ENCODE data around the gene CHMP4B. TPM values are rescaled to one million over a fixed set of nuclear protein-coding genes. Genes with fewer than 3 reads are reported as not detected.
A peak's percentile ranks its signal among the peaks of the same experiment; 100 is the strongest.

CHMP4B gene
- total RNA-seq, 1 donor from 2014 or later: 137 TPM

GRCh38 chr20:33822991-33823390 lies 11.8 kb downstream of the CHMP4B start:
- H3K36me3 Mint-ChIP-seq (ENCODE audit: insufficient read depth): peaks cover 2% of the 10 kb centered on the region
- DNase-seq (ENCODE audit: low spot score, unreplicated experiment): no peak
- no peak overlapping the region for H3K27ac Mint-ChIP-seq
- no peaks in the 10 kb centered on the region for H3K9me3 Mint-ChIP-seq (ENCODE audit: low read depth)
- peaks cover 44% of the 10 kb centered on the region for H3K4me1 Mint-ChIP-seq (ENCODE audit: low read depth)
- TF ChIP-seq, protein P1, sequence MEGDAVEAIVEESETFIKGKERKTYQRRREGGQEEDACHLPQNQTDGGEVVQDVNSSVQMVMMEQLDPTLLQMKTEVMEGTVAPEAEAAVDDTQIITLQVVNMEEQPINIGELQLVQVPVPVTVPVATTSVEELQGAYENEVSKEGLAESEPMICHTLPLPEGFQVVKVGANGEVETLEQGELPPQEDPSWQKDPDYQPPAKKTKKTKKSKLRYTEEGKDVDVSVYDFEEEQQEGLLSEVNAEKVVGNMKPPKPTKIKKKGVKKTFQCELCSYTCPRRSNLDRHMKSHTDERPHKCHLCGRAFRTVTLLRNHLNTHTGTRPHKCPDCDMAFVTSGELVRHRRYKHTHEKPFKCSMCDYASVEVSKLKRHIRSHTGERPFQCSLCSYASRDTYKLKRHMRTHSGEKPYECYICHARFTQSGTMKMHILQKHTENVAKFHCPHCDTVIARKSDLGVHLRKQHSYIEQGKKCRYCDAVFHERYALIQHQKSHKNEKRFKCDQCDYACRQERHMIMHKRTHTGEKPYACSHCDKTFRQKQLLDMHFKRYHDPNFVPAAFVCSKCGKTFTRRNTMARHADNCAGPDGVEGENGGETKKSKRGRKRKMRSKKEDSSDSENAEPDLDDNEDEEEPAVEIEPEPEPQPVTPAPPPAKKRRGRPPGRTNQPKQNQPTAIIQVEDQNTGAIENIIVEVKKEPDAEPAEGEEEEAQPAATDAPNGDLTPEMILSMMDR (IDR thresholded peaks at IDR 0.05; ENCODE audit: unreplicated experiment): no peak
- no peak overlapping the region for H3K4me3 Mint-ChIP-seq (ENCODE audit: low read depth)
- no peaks in the 10 kb centered on the region for H3K27me3 Mint-ChIP-seq

DNA sequence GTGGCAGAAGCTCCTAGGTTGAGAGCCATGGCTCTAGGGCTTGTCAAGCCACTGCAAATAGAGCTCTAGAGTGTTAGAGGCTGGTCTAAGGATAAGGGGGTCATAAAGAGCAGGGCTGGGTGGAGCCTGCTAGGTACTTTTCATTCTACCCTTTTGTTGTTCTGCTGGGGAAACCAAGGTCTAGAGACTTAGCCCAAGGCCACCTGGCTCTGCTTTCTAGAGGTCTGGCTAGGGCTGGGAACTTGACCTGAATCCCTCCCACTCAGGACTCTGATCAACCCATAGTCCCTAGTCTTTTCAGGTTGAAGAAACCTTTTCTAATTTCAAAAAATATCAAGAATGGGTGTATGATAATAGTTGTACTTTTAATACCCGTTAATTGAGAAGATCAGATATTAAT lies 13.7 kb downstream of the CHMP4B start:
- H3K27me3 Mint-ChIP-seq: no peaks in the 10 kb centered on the region

DNA sequence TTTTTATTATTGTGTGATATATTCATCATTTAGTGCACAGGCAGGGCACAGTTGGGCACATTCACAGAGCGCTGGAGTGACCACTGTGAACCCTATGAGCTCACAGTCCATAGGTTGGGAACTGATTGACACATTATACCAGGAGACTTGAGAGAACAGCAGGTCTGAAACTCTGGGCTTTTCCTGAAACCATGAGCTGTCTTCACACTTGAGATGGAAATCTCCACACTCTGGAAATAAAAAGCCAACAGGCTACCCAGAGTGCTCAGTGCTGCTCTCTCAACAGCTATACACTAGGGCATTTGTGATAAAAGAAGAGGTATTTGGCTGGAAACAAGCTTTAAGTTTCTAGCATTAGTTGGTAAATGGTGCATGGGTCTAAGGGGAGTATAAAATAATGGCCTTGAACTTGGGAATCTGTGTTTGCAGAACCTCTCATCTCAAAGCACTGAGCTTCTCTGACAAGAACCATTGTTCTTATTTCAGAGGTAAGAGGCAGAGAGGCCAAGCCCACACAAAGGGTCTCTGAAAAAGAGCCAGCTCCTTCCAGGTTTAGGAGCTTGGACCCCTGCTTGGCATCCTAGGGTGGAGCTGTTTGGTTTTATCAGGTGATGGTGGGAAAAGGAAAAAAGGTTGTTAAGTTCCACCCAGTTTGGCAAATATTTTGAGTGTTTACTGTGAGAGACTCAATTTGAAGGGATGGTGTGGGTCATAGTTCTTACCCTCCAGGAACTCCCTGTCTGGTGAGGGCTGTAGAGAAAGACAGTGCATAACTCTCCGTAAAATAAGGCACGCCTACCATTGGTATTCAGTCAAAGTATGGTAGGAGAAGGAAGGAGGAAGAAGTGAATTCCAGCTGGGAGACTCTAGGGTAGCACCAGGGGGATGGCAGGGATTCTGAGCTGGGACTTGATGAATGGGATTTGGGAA lies 14.5 kb downstream of the CHMP4B start:
- Mint-ChIP-seq H3K27me3 (no peaks in the 10 kb centered on the region), H3K36me3 (ENCODE audit: insufficient read depth) (peaks cover 3% of the 10 kb centered on the region), H3K4me1 (ENCODE audit: low read depth) (peaks cover 62% of the 10 kb centered on the region), H3K27ac (peak overlapping the region; percentile 93), H3K4me3 (ENCODE audit: low read depth) (peak overlapping the region; percentile 14), H3K9me3 (ENCODE audit: low read depth) (no peaks in the 10 kb centered on the region)
- no peak for DNase-seq (ENCODE audit: low spot score, unreplicated experiment)
- TF ChIP-seq, protein P1 (IDR thresholded peaks at IDR 0.05; ENCODE audit: unreplicated experiment): no peak

More for the DNA sequence above, 13.7 kb downstream of the CHMP4B start:
- H3K9me3 Mint-ChIP-seq (ENCODE audit: low read depth): no peaks in the 10 kb centered on the region
- peaks cover 2% of the 10 kb centered on the region for H3K36me3 Mint-ChIP-seq (ENCODE audit: insufficient read depth)
- peaks cover 59% of the 10 kb centered on the region for H3K4me1 Mint-ChIP-seq (ENCODE audit: low read depth)
- H3K27ac Mint-ChIP-seq: peak overlapping the region; percentile 82
- TF ChIP-seq, protein P1 (IDR thresholded peaks at IDR 0.05; ENCODE audit: unreplicated experiment): no peak
- no peak for DNase-seq (ENCODE audit: low spot score, unreplicated experiment)
- H3K4me3 Mint-ChIP-seq (ENCODE audit: low read depth): no peak overlapping the region

GRCh38 chr20:33826270-33826897 lies 15.2 kb downstream of the CHMP4B start:
- Mint-ChIP-seq H3K27me3 (no peaks in the 10 kb centered on the region), H3K4me1 (ENCODE audit: low read depth) (peaks cover 63% of the 10 kb centered on the region), H3K27ac (peak overlapping the region; percentile 93), H3K36me3 (ENCODE audit: insufficient read depth) (peaks cover 3% of the 10 kb centered on the region), H3K9me3 (ENCODE audit: low read depth) (no peaks in the 10 kb centered on the region), H3K4me3 (ENCODE audit: low read depth) (no peak overlapping the region)
- no peak for DNase-seq (ENCODE audit: low spot score, unreplicated experiment)
- TF ChIP-seq, protein P1 (IDR thresholded peaks at IDR 0.05; ENCODE audit: unreplicated experiment): no peak

- H3K27ac Mint-ChIP-seq: peak overlapping the region; percentile 93
- H3K36me3 Mint-ChIP-seq (ENCODE audit: insufficient read depth): peaks cover 4% of the 10 kb centered on the region
Measured at GRCh38 chr20:33827109-33827508, 16.0 kb downstream of the CHMP4B start.

More at GRCh38 chr20:33827109-33827508, 16.0 kb downstream of the CHMP4B start:
- H3K9me3 Mint-ChIP-seq (ENCODE audit: low read depth): no peaks in the 10 kb centered on the region
- no peak overlapping the region for H3K4me3 Mint-ChIP-seq (ENCODE audit: low read depth)
- H3K4me1 Mint-ChIP-seq (ENCODE audit: low read depth): peaks cover 69% of the 10 kb centered on the region
- H3K27me3 Mint-ChIP-seq: no peaks in the 10 kb centered on the region
- DNase-seq (ENCODE audit: low spot score, unreplicated experiment): no peak
- TF ChIP-seq, protein P1 (IDR thresholded peaks at IDR 0.05; ENCODE audit: unreplicated experiment): no peak
